EL (cell line): ENCODE data around the gene ANGPTL4.

Experiments
- DNase-seq: peaks from one replicate; pipeline ENCODE4 v3.0.0-alpha.2; 2016

ANGPTL4 gene

DNA sequence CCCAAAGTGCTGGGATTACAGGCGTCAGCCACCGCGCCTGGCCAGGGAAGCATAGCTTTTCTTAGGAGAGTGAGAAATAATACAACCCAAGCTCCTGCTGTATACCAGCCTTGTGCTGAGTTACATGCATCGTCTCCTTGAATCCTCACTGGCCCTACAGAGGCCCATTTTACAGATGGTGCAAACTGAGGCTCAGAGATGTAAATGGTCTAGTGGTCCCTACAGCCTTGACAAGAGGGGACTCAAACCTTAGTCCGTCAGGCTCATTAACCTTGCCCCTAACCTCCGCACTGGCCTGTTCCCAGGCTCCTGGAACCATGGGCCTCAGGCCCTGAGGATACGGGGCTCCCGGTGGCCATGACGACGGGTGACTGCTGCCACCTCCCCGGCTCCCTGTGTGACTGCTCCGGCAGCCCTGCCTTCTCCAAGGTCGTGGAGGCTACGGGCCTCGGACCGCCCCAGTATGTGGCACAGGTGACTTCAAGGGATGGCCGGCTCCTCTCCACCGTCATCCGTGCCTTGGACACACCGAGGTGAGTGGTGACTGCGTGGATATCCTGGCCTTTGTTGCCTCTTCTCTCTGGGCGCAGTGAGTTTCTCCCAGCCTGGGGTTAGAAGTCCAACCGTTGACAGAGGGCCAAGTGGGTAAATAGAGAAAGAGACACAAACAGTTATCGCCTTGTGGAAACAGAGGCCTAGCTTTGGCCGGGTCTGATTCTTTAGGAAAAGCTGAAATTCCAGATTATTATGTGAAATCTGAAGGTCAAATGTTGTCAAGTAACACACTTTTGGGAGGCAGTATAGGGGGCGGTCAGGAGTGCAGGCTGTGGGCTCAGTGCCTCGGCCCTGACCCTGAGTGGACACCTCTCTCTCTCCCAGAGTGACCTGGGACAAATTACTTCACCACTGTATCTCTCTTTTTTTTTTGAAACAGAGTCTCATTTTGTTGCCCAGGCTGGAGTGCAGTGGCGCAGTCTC, 57.8 kb downstream of the ANGPTL4 start:
- no peak for DNase-seq

DNA sequence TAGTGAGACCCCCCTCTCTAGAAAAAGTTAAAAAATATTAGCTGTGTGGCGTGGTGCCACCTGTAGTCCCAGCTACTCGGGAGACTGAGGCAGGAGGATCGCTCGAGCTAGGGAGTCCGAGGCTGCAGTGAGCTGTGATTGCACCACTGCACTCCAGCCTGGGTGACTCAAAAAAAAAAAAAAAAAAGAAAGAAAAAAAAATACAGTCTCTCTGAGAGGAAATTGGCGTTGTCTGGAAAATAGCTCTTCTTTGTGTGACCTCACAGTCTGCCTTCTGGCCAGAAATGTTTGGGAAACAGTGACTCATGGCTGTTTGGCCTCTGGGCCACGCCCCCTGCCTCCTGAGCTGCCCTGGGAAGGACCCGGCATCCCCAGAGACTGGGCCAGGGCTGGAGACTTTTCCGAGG, 59.9 kb downstream of the ANGPTL4 start:
- DNase-seq = peak; percentile 98
